A673 (cell line): ENCODE data around the gene TJP2. TPM values are rescaled to one million over a fixed set of nuclear protein-coding genes. Genes with fewer than 3 reads are reported as not detected.

Experiments
- BruUV-seq: library from RNA; stranded (reverse); fragments of 400-500 nt; replicated peaks from 2 replicates; lab custom pipeline; 2021; lab: Mats Ljungman, UMichigan
- CTCF ChIA-PET: fragments of 300-600 bp; sonication (Branson Sonifier 250); formaldehyde crosslinking; loops from one replicate; lab custom pipeline; 2022; ENCODE audit warnings: antibody characterized with exemption; lab: Charles Lee
- POLR2A ChIA-PET: fragments of 300-600 bp; sonication (Branson Sonifier 250); formaldehyde crosslinking; loops from one replicate; lab custom pipeline; 2022; ENCODE audit warnings: antibody characterized with exemption; ENCODE audit not compliant: low non-redundant PET; lab: Charles Lee
- DNase-seq: peaks from one replicate; pipeline ENCODE4 v3.0.0-alpha.2; 2015; ENCODE audit warnings: low spot score
- H3K27ac ChIP-seq: fragments of 200-600 bp; sonication (generic); 2 replicates; pipeline ENCODE4 v1.5.1; 2016; ENCODE audit warnings: mixed run types, low read depth, mild to moderate bottlenecking, mixed read lengths, antibody characterized with exemption, low read length; ENCODE audit not compliant: poor library complexity, severe bottlenecking
- H3K27me3 ChIP-seq: fragments of 200-600 bp; sonication (generic); replicated peaks from 2 replicates; pipeline ENCODE4 v1.6.1; 2017; ENCODE audit warnings: mixed run types, low read depth, mild to moderate bottlenecking, mixed read lengths, antibody characterized with exemption, low read length; ENCODE audit not compliant: insufficient read depth, poor library complexity
- H3K36me3 ChIP-seq: fragments of 200-600 bp; sonication (generic); 2 replicates; pipeline ENCODE4 v1.6.1; 2016; ENCODE audit warnings: mixed run types, mild to moderate bottlenecking, mixed read lengths, antibody characterized with exemption, low read length; ENCODE audit not compliant: insufficient read depth, poor library complexity, severe bottlenecking
- H3K4me1 ChIP-seq: fragments of 200-600 bp; sonication (generic); 2 replicates; pipeline ENCODE4 v1.6.1; 2017; ENCODE audit warnings: mixed run types, mild to moderate bottlenecking, mixed read lengths, antibody characterized with exemption, low read length; ENCODE audit not compliant: insufficient read depth, poor library complexity, severe bottlenecking
- H3K4me3 ChIP-seq: fragments of 200-600 bp; sonication (generic); 2 replicates; pipeline ENCODE4 v1.5.1; 2016; ENCODE audit warnings: low read depth, mixed run types, mild to moderate bottlenecking, mixed read lengths, low read length; ENCODE audit not compliant: poor library complexity, severe bottlenecking
- H3K9me3 ChIP-seq: fragments of 200-600 bp; sonication (generic); 2 replicates; pipeline ENCODE4 v1.6.1; 2016; ENCODE audit warnings: mixed run types, low read depth, mild to moderate bottlenecking, mixed read lengths, antibody characterized with exemption, low read length; ENCODE audit not compliant: poor library complexity, severe bottlenecking
- CTCF ChIP-seq: fragments of 300-800, 200-600 bp; sonication (generic); conservative IDR thresholded peaks from 2 replicates; pipeline ENCODE4 v1.5.1; 2017; ENCODE audit warnings: low read depth, mild to moderate bottlenecking, antibody characterized with exemption, low read length, moderate library complexity, mixed read lengths
- EZH2 ChIP-seq: fragments of 200-600 bp; sonication (generic); IDR thresholded peaks from 2 replicates; pipeline ENCODE4 v1.6.1; 2017; ENCODE audit warnings: borderline replicate concordance, low read depth, mild to moderate bottlenecking, mixed read lengths, antibody characterized with exemption, low read length; ENCODE audit not compliant: poor library complexity, severe bottlenecking
- intact Hi-C: fragments of 100-400 bp; cut with micrococcal nuclease; formaldehyde crosslinking; loops from one replicate; pipeline ENCODE4 v1.10.0; 2022; ENCODE audit not compliant: unreplicated experiment
- total RNA-seq: library from RNA; stranded (reverse); gene quantifications from 2 replicates; pipeline ENCODE4 v1.2.3, GENCODE V29; 2021

The TJP2 gene
- total RNA-seq, 1 experiment from 2014 or later = 7.2 TPM

- H3K9me3 ChIP-seq = no peaks in the 10 kb centered on the region
- no peak for DNase-seq
- no peak overlapping the region for H3K27ac ChIP-seq
- POLR2A ChIA-PET = interaction anchor here (0.6 kb wide), 1 partner anchor 8 kb away, joined by 7 read pairs; no protein-coding TSS in a partner anchor
- CTCF ChIA-PET = no interaction called here
- no peak overlapping the region for H3K4me3 ChIP-seq
- BruUV-seq = no TSS peak
- intact Hi-C loops = loop anchor here (5.0 kb wide), 1 partner anchor 141 kb away; the partner anchor contains the start of gene FXN
- no peaks in the 10 kb centered on the region for H3K36me3 ChIP-seq
- H3K4me1 ChIP-seq = peaks cover 38% of the 10 kb centered on the region
- no peaks in the 10 kb centered on the region for H3K27me3 ChIP-seq
- TF ChIP-seq CTCF (no peak), EZH2 (no peak)
These were observed 4.5 kb downstream of the TJP2 start for GRCh38 chr9:69178583-69179011.

DNA sequence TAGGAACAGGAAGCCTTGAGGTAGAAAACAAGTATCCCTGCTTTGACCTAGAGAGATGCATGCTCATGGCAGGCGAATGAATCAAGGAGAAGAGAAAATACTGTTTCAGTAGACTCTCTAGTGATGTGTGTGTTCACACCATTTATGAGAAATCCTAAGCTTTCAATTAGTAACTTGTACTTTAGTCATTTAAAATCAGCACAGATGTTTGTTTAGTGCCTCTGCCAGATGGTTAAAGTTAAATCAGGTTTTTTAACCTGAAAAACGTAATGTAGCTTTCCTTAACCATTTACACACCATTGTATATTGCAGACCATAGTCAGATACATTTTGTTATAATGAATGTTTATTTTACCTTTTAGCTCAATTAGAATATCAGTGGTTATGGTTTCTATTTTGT is 5.0 kb downstream of the TJP2 start:
- DNase-seq = no peak
- Histone ChIP-seq H3K9me3 (no peaks in the 10 kb centered on the region), H3K27me3 (no peaks in the 10 kb centered on the region), H3K36me3 (no peaks in the 10 kb centered on the region), H3K27ac (no peak overlapping the region), H3K4me3 (no peak overlapping the region), H3K4me1 (peaks cover 38% of the 10 kb centered on the region)
- no TSS peak for BruUV-seq
- ChIA-PET POLR2A (no interaction called here), CTCF (no interaction called here)
- TF ChIP-seq CTCF = no peak
- no peak for TF ChIP-seq EZH2
- intact Hi-C loops = loop anchor here (5.0 kb wide), 1 partner anchor 142 kb away; the partner anchor contains the start of gene FXN

DNA sequence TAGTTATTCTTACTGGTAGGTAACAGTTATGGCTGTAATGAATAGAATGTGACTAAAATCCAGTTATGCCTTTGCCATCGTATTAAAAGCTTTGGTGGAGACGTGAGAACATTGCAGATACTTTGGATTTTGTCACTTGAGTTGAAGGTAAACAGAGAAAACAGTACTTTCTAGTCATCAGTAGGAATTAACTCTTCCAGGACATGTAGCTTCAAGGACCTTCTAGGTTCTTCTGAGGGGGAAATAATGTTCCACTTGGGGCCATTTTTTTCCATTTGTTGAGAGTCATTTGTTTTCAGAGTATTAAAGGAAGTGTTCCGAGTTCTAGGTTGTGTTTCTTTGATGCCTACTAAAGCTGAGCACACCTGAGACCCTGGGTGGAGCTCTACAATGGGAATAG is 6.1 kb downstream of the TJP2 start:
- TF ChIP-seq CTCF = no peak
- ChIA-PET POLR2A (no interaction called here), CTCF (interaction anchor here (0.6 kb wide), 1 partner anchor 13 kb away, joined by 3 read pairs; no protein-coding TSS in a partner anchor)
- Histone ChIP-seq H3K27me3 (no peaks in the 10 kb centered on the region), H3K27ac (no peak overlapping the region), H3K4me3 (no peak overlapping the region), H3K36me3 (no peaks in the 10 kb centered on the region), H3K4me1 (peaks cover 29% of the 10 kb centered on the region), H3K9me3 (no peaks in the 10 kb centered on the region)
- no TSS peak for BruUV-seq
- DNase-seq = no peak
- intact Hi-C loops = no loop called here
